ENCODE measurements around the gene XPR1. TPM values are rescaled to one million over a fixed set of nuclear protein-coding genes. Genes with fewer than 3 reads are reported as not detected.
"Not testable (repeated sequence)": the region's sequence is repeated elsewhere in the genome, so short reads cannot be mapped to it uniquely, and the experiment has no call there.

The XPR1 gene
- total RNA-seq, 2 experiments from 2014 or later = 19.9 to 20.5 TPM

DNA sequence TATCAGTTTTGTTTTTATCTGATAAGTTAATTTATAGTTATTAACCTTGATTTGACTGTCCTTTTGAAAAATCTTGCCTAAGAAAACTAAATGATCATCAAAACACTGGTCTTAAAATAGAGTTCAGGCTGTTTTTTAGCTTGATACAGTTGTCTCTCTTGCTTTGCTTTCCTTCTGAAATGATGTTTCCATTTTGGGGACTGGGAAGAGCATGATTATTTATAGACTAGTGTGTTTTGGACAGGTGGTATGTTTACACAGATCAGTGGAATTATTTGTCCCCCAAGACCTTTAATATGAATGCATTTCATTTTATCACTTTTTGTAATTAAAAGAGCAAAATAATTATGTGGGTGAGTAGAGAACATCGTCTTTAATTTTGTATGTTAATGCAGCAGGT lies 90.8 kb downstream of the XPR1 start:
- Mint-ChIP-seq H3K4me3 (no peak overlapping the region), H3K27ac (no peak overlapping the region), H3K27me3 (no peaks in the 10 kb centered on the region), H3K9me3 (no peaks in the 10 kb centered on the region), H3K4me1 (no peaks in the 10 kb centered on the region), H3K36me3 (ENCODE audit: low read depth) (no peaks in the 10 kb centered on the region)
- POLR2A ChIA-PET = no interaction called here
- DNase-seq = no peak
- CTCF ChIA-PET = no interaction called here

- Mint-ChIP-seq H3K9me3 (peaks cover 4% of the 10 kb centered on the region), H3K27me3 (no peaks in the 10 kb centered on the region), H3K36me3 (ENCODE audit: low read depth) (peaks cover 4% of the 10 kb centered on the region), H3K4me1 (no peaks in the 10 kb centered on the region), H3K4me3 (no peak overlapping the region), H3K27ac (no peak overlapping the region)
- ChIA-PET CTCF (no interaction called here), POLR2A (no interaction called here)
- DNase-seq = no peak
Observed at GRCh38 chr1:180724055-180724454, 92.2 kb downstream of the XPR1 start.

DNA sequence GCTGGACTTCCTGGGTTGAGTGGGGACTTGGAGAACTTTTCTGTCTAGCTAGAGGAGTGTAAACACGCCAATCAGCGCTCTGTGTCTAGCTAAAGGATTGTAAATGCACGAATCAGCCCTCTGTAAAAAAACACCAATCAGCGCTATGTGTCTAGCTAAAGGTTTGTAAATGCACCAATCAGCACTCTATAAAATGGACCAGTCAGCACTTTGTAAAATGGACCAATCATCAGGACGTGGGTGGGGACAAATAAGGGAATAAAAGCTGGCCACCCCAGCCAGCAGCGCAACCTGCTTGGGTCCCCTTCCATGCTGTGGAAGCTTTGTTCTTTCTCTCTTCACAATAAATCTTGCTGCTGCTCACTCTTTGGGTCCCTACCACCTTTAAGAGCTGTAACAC lies 94.2 kb downstream of the XPR1 start:
- POLR2A ChIA-PET; H3K36me3 Mint-ChIP-seq (ENCODE audit: low read depth); H3K4me3 Mint-ChIP-seq; H3K27me3 Mint-ChIP-seq; DNase-seq; CTCF ChIA-PET; H3K27ac Mint-ChIP-seq; H3K4me1 Mint-ChIP-seq: not testable (repeated sequence)
- peaks cover 12% of the 10 kb centered on the region for H3K9me3 Mint-ChIP-seq

DNA sequence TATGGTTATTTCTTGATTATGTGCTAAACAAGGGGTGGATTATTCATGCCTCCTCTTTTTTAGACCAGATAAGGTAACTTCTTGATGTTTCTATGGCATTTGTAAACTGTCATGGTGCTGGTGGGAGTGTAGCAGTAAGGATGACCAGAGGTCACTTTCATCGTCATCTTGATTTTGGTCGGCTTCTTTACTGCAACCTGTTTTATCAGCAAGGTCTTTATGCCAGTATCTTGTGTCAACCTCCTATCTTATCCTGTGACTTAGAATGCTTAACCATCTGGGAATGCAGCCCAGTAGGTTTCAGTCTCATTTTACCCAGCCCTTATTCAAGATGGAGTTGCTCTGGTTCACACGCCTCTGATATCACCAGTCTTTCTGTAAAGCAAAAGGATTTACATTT lies 95.9 kb downstream of the XPR1 start:
- H3K4me1 Mint-ChIP-seq; CTCF ChIA-PET; H3K27ac Mint-ChIP-seq; H3K4me3 Mint-ChIP-seq; DNase-seq; H3K36me3 Mint-ChIP-seq (ENCODE audit: low read depth); H3K27me3 Mint-ChIP-seq; POLR2A ChIA-PET: not testable (repeated sequence)
- peaks cover 18% of the 10 kb centered on the region for H3K9me3 Mint-ChIP-seq

GRCh38 chr1:180728472-180729106 lies 96.8 kb downstream of the XPR1 start:
- Mint-ChIP-seq H3K9me3 (peaks cover 23% of the 10 kb centered on the region), H3K4me3 (no peak overlapping the region), H3K4me1 (no peaks in the 10 kb centered on the region)

GRCh38 chr1:180731131-180731530 lies 99.3 kb downstream of the XPR1 start:
- ChIA-PET CTCF (no interaction called here), POLR2A (no interaction called here)
- peaks cover 42% of the 10 kb centered on the region for H3K9me3 Mint-ChIP-seq
- H3K27me3 Mint-ChIP-seq = no peaks in the 10 kb centered on the region
- H3K27ac Mint-ChIP-seq = no peak overlapping the region
- H3K4me3 Mint-ChIP-seq = no peak overlapping the region
- H3K4me1 Mint-ChIP-seq = no peaks in the 10 kb centered on the region
- DNase-seq = no peak
- peaks cover 17% of the 10 kb centered on the region for H3K36me3 Mint-ChIP-seq (ENCODE audit: low read depth)

More at GRCh38 chr1:180728472-180729106, 96.8 kb downstream of the XPR1 start:
- ChIA-PET CTCF (no interaction called here), POLR2A (no interaction called here)
- H3K36me3 Mint-ChIP-seq (ENCODE audit: low read depth) = peaks cover 7% of the 10 kb centered on the region
- no peak for DNase-seq
- no peak overlapping the region for H3K27ac Mint-ChIP-seq
- H3K27me3 Mint-ChIP-seq = no peaks in the 10 kb centered on the region

GRCh38 chr1:180732866-180733265 lies 101.0 kb downstream of the XPR1 start:
- H3K36me3 Mint-ChIP-seq (ENCODE audit: low read depth) = peaks cover 17% of the 10 kb centered on the region
- H3K9me3 Mint-ChIP-seq = peaks cover 46% of the 10 kb centered on the region
- POLR2A ChIA-PET = no interaction called here

DNA sequence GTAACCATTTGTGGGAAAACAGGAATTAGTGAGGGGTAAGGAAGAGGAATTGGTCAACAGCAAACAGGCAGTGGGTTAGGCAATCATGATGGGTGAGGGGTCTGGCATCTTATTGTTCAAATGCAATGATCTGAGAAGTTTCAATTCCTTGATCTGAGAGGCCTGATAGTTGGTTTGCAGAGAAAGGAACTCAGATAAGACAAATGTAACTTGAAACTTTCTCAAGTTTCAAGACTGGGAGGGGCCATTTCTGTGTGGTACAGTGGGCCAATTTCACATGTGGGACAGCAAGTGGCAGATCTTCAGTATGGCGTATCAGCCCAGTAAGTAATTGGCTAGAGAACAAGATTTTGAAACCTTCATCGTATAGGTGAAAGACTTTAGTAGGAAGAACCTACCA lies 102.5 kb downstream of the XPR1 start:
- no peaks in the 10 kb centered on the region for H3K27me3 Mint-ChIP-seq
- peaks cover 16% of the 10 kb centered on the region for H3K36me3 Mint-ChIP-seq (ENCODE audit: low read depth)
- H3K27ac Mint-ChIP-seq = no peak overlapping the region
- H3K9me3 Mint-ChIP-seq = peaks cover 40% of the 10 kb centered on the region
- CTCF ChIA-PET = no interaction called here
- DNase-seq = no peak
- POLR2A ChIA-PET = no interaction called here
- no peak overlapping the region for H3K4me3 Mint-ChIP-seq
- H3K4me1 Mint-ChIP-seq = no peaks in the 10 kb centered on the region

More at GRCh38 chr1:180732866-180733265, 101.0 kb downstream of the XPR1 start:
- Mint-ChIP-seq H3K4me1 (no peaks in the 10 kb centered on the region), H3K27ac (no peak overlapping the region), H3K4me3 (no peak overlapping the region), H3K27me3 (no peaks in the 10 kb centered on the region)
- CTCF ChIA-PET = no interaction called here
- no peak for DNase-seq

DNA sequence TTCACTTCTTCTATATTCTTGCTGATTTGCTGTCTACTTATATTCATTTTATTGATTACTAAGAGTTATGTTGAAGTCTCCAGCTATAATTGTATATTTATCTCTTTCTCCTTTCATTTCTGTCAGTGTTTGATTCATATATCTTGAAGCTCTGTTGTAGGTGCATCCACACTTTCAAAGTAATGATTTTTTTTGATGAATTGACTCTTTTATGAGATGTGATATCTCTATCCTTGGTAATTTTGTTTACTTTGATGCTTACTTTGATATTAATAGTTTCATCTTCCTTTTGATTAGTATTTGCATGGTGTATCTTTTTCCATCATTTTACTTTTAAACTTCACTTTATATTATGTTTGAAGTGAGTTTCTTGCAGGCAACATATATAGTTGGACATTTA lies 110.8 kb downstream of the XPR1 start:
- ChIA-PET CTCF (no interaction called here), POLR2A (no interaction called here)
- Mint-ChIP-seq H3K4me1 (no peaks in the 10 kb centered on the region), H3K27ac (no peak overlapping the region), H3K27me3 (no peaks in the 10 kb centered on the region), H3K9me3 (peaks cover 11% of the 10 kb centered on the region), H3K36me3 (ENCODE audit: low read depth) (peaks cover 11% of the 10 kb centered on the region), H3K4me3 (no peak overlapping the region)
- no peak for DNase-seq

- peaks cover 11% of the 10 kb centered on the region for H3K36me3 Mint-ChIP-seq (ENCODE audit: low read depth)
- no peak overlapping the region for H3K4me3 Mint-ChIP-seq
- ChIA-PET POLR2A (no interaction called here), CTCF (no interaction called here)
- no peaks in the 10 kb centered on the region for H3K4me1 Mint-ChIP-seq
- H3K9me3 Mint-ChIP-seq = peaks cover 10% of the 10 kb centered on the region
- H3K27ac Mint-ChIP-seq = no peak overlapping the region
- H3K27me3 Mint-ChIP-seq = no peaks in the 10 kb centered on the region
- no peak for DNase-seq
Observed at GRCh38 chr1:180743868-180744267, 112.0 kb downstream of the XPR1 start.

DNA sequence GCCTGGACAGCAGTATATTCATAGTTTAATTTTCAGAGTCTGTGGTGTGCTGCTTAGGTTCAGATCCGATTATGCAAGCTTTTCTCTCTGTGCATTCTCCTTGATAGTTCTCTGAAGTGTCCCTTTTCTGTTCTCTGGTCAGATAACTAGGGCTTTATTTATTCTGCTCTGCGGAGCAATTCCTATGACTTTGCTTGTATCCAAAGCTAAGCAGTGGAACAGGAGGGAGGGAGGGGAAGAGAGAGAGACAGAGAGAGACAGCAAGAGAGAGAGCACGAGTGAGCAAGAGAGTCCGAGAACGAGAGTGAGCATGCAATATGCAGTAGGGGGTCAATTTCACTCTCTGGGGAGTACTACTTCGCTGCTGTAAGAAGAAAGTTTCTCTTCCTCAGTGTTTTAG lies 113.3 kb downstream of the XPR1 start:
- Mint-ChIP-seq H3K27me3 (no peaks in the 10 kb centered on the region), H3K4me1 (no peaks in the 10 kb centered on the region), H3K36me3 (ENCODE audit: low read depth) (peaks cover 7% of the 10 kb centered on the region), H3K9me3 (peaks cover 10% of the 10 kb centered on the region), H3K4me3 (no peak overlapping the region), H3K27ac (no peak overlapping the region)
- CTCF ChIA-PET = no interaction called here
- POLR2A ChIA-PET = no interaction called here
- no peak for DNase-seq

DNA sequence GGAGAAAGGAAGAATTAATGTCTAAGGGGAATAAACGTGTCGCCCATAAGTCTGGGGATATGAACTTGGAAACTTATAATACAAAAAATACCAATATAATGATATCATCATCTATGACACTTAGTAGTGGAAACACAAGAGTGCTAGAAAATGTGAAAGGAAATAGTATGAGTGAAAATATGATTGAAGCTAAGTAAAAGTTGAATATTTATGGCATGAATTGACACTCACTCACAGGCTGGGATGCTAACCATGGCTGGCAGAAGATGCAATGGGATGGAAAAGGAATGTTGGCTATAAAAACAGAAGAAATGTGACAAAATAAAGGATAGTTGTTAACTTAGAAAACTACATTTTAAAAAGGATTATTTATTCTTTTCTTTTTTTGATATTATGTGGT lies 120.1 kb downstream of the XPR1 start:
- POLR2A ChIA-PET = no interaction called here
- Mint-ChIP-seq H3K27me3 (no peaks in the 10 kb centered on the region), H3K36me3 (ENCODE audit: low read depth) (no peaks in the 10 kb centered on the region), H3K4me1 (no peaks in the 10 kb centered on the region), H3K4me3 (no peak overlapping the region), H3K27ac (no peak overlapping the region), H3K9me3 (no peaks in the 10 kb centered on the region)
- no peak for DNase-seq
- CTCF ChIA-PET = no interaction called here

- no peak overlapping the region for H3K27ac Mint-ChIP-seq
- no peaks in the 10 kb centered on the region for H3K4me1 Mint-ChIP-seq
- H3K27me3 Mint-ChIP-seq = no peaks in the 10 kb centered on the region
- DNase-seq = no peak
- ChIA-PET CTCF (no interaction called here), POLR2A (no interaction called here)
- no peak overlapping the region for H3K4me3 Mint-ChIP-seq
- peaks cover 4% of the 10 kb centered on the region for H3K9me3 Mint-ChIP-seq
- peaks cover 4% of the 10 kb centered on the region for H3K36me3 Mint-ChIP-seq (ENCODE audit: low read depth)
Observed at GRCh38 chr1:180754453-180754852, 122.6 kb downstream of the XPR1 start.

- no peak for DNase-seq
- no peaks in the 10 kb centered on the region for H3K4me1 Mint-ChIP-seq
- H3K36me3 Mint-ChIP-seq (ENCODE audit: low read depth) = peaks cover 4% of the 10 kb centered on the region
- H3K27ac Mint-ChIP-seq = no peak overlapping the region
- H3K27me3 Mint-ChIP-seq = no peaks in the 10 kb centered on the region
- no peak overlapping the region for H3K4me3 Mint-ChIP-seq
- H3K9me3 Mint-ChIP-seq = peaks cover 6% of the 10 kb centered on the region
- CTCF ChIA-PET = interaction anchor here (0.6 kb wide), 1 partner anchor 422 kb away, joined by 6 read pairs; no protein-coding TSS in a partner anchor
- POLR2A ChIA-PET = no interaction called here
Observed at GRCh38 chr1:180757657-180758056, 125.8 kb downstream of the XPR1 start.

- CTCF ChIA-PET = no interaction called here
- POLR2A ChIA-PET = no interaction called here
- Mint-ChIP-seq H3K27ac (no peak overlapping the region), H3K27me3 (no peaks in the 10 kb centered on the region), H3K9me3 (peaks cover 6% of the 10 kb centered on the region), H3K4me3 (no peak overlapping the region), H3K36me3 (ENCODE audit: low read depth) (peaks cover 4% of the 10 kb centered on the region), H3K4me1 (no peaks in the 10 kb centered on the region)
- no peak for DNase-seq
Observed at GRCh38 chr1:180762796-180763195, 131.0 kb downstream of the XPR1 start.

Measured in activated CD4-positive, alpha-beta memory T cell treated with anti-CD3 and anti-CD28 coated beads, Interleukin-2, amount 10 ng/mL, durations not matched to agents 7 days and 5 days (primary cell).